H1 (cell line): ENCODE data around the gene SLC15A1. TPM values are rescaled to one million over a fixed set of nuclear protein-coding genes. Genes with fewer than 3 reads are reported as not detected.

Experiments used
- CBX5 ChIP-seq: fragments of 300-800, 300-1000 bp; sonication (generic); IDR thresholded peaks from 2 replicates; pipeline ENCODE4 v1.7.1; 2016; ENCODE audit warnings: antibody characterized with exemption, low read length, low read depth
- CHD2 ChIP-seq: IDR thresholded peaks from 2 replicates; pipeline ENCODE4 v1.6.1; 2012; ENCODE audit warnings: low read length, improper control_type of control experiment
- CTBP2 ChIP-seq: IDR thresholded peaks from 2 replicates; pipeline ENCODE4 v1.7.0; 2011; ENCODE audit warnings: borderline replicate concordance, mild to moderate bottlenecking, moderate library complexity, mixed read lengths, low read length; ENCODE audit not compliant: insufficient read depth, insufficient read length
- HDAC6 ChIP-seq: IDR thresholded peaks from one replicate; pipeline ENCODE4 v1.7.1; 2012; ENCODE audit warnings: low read depth, mild to moderate bottlenecking, inconsistent platforms, low read length, moderate library complexity
- RFX5 ChIP-seq: IDR thresholded peaks from 2 replicates; pipeline ENCODE4 v1.6.1; 2011; ENCODE audit warnings: low read depth, low read length, improper control_type of control experiment, borderline replicate concordance
- TAF1 ChIP-seq: IDR thresholded peaks from 2 replicates; pipeline ENCODE4 v1.6.1; 2011; ENCODE audit warnings: mild to moderate bottlenecking, low read depth, low read length
- polyA plus RNA-seq, 7 experiments: library from polyadenylated mRNA; depleted of rRNA in 3 of 7; stranded (reverse) in 5 of 7; unstranded in 2 of 7; fragments of >200 nt in 5 of 7; fragments of 200-250 nt in 2 of 7; gene quantifications; 1 replicate in 5 of 7; 2 replicates in 1 of 7; 4 replicates in 1 of 7; pipeline versions ENCODE4 v1.2.1 to v1.2.3, GENCODE V29; 2011 to 2013; ENCODE audit warnings: missing spikeins in 2 of 7, mixed read lengths in 2 of 7
- total RNA-seq: library from RNA; stranded (reverse); fragmentation: NEBNext Ultra II Directional; extraction: Animal tissue kit (Norgen Biotek cat#: 25700); gene quantifications from 2 replicates; pipeline ENCODE4 v1.2.1, GENCODE V29; 2021

SLC15A1 gene
- total and polyA plus RNA-seq, 2 of the 8 experiments (the other 6 are each of a cell fraction or from before 2014, with no cell fraction given): 1.3 to 2.4 TPM

DNA sequence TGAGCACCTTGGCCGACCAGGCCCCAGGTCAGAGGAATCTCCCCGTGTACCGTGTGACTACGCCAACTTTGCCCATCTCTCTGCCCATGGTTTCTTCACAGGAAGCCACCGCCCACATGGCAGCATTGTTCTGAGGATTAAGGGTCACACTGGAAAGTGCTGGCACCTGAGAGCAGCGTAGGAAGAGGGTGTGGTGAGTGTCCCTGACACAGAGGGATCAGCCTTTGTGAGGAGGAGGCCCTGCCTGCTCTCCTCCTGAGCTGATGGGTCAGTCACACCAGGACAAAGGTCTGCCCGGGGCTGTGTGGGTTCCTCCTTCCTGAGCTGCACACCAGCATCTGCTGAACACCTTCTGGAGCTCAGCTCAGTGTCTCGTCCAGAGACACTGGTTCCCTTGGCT is 32.2 kb upstream of the SLC15A1 start (continued):
- TF ChIP-seq HDAC6 (no peak), CTBP2 (no peak), CBX5 (no peak), CHD2 (no peak), TAF1 (no peak), RFX5 (no peak)
